Measurements from ENCODE around the gene MPZL3.

MPZL3 gene

GRCh38 chr11:118232659-118233058, 19.5 kb downstream of the MPZL3 start:
- DNase-seq (ENCODE audit: low read depth, low spot score), result no peak

- DNase-seq (ENCODE audit: low read depth, low spot score), result no peak
Observed at GRCh38 chr11:118231461-118231860, 20.7 kb downstream of the MPZL3 start.

GRCh38 chr11:118230088-118230487, 22.1 kb downstream of the MPZL3 start:
- no peak for DNase-seq (ENCODE audit: low read depth, low spot score)

GRCh38 chr11:118229274-118229847, 22.8 kb downstream of the MPZL3 start:
- no peak for DNase-seq (ENCODE audit: low read depth, low spot score)

- no peak for DNase-seq (ENCODE audit: low read depth, low spot score)
Observed at GRCh38 chr11:118227865-118228785, 24.0 kb downstream of the MPZL3 start.

GRCh38 chr11:118226781-118227180, 25.4 kb downstream of the MPZL3 start:
- DNase-seq (ENCODE audit: low read depth, low spot score), result no peak

DNA sequence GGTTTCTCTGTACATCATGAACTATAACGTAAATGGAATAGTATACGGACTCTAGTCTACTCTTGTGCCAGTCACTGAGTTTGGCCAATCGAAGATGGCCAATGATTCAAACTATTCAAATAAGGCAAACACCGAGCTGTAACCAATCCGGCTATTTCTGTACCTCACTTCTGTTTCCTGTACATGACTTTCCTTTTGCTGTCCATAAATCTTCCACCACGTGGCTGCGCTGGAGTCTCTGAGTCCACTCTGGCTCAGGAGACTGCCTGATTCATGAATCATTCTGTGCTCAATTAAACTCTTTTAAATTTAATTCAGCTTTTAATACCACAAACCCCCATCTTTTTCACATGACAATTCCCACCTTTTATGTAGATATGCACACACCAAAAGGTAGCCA, 25.9 kb downstream of the MPZL3 start:
- DNase-seq (ENCODE audit: low read depth, low spot score), result no peak

DNA sequence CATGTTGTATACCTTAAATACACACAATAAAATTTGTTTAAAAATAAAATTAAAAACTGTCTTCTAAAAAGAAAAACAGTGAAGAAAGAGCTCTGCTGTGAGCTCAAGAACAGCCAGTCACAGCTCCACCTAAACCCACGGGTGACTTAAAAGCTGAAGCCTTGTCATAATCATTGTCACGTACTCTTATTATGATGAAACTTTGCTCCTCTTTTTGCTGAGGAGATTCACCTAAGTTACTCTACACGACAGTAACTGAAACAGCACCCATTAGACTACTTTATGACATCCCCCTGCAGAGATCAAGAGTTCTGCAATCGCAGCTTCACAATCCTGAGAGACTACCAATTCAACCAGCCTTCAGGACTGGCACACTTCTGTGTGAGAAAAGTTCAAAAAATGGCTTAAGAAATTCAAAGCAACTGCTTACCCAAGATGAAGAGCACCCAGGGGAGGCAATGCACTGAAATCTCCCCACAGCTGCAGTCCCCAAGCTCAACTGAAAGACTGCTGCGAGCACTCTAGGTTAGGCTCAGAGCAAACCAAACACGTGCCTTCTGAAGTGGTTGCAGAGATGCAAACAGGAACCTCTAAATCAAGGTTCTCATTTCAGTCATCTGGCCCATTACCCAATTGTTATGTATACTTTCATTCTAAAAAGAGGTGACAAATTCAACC, 27.5 kb downstream of the MPZL3 start, which contains the start of gene JAML:
Gene JAML (minus strand): TSS at position 501 of the 678 bp plus-strand sequence. CDS start 10,145 bp downstream, outside the sequence.
- no peak for DNase-seq (ENCODE audit: low read depth, low spot score)

DNA sequence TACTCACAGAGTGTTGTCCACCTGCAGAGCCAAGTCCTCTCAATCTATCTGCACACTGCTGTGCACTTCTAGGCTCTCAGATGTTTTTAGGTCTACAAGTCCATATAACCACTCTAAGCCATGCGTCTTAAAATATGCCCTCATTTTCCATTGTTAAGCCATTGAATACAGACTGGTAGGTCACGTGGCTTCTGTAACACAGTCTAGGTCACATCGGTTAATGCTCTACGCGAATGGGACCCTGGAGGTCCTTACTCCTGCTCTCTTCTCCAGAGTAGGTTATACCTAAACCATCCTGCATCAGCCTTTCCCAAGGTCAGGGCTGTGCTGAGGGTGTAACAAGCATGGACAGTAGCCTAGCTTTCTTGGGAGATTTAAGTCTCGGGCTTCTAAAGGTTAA, 28.2 kb downstream of the MPZL3 start:
- no peak for DNase-seq (ENCODE audit: low read depth, low spot score)

DNA sequence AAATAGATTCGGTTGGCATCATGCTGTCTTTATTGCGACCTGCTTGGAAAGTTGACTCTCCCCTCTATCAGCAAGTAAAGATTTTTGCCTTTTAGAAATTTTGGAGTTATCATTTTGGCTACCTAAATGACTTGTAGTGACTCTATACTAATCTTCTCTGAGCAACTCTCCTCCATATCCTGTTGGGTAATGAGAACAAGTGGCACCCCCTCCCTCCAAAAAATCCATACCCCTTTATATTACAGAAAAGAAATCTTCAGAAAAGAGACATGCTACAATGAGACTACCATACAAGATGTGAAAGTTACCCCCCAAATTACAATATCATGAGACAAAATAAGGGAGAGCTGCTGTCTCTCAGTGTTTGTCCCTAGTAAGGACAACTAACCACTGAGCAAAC, 28.6 kb downstream of the MPZL3 start:
- no peak for DNase-seq (ENCODE audit: low read depth, low spot score)

DNA sequence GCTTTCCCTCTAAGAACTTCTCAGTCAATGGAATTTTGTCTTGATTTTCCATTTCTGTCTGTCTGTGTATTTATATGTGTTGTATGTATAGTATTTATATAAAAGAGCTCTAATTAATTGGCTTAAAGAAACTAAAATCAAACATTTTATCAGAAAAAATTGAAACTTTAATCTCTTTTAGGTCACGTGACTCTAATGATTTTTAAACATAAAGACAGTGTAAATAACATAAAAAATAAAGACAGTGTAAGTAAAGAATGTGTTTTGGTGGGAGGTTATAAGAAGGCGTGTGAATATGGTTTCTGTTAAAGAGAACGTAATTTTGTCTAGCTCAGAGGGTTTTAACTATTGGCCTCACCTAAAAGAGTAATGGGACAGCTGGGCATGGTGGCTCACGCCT, 29.7 kb downstream of the MPZL3 start:
- DNase-seq (ENCODE audit: low read depth, low spot score), result no peak

DNA sequence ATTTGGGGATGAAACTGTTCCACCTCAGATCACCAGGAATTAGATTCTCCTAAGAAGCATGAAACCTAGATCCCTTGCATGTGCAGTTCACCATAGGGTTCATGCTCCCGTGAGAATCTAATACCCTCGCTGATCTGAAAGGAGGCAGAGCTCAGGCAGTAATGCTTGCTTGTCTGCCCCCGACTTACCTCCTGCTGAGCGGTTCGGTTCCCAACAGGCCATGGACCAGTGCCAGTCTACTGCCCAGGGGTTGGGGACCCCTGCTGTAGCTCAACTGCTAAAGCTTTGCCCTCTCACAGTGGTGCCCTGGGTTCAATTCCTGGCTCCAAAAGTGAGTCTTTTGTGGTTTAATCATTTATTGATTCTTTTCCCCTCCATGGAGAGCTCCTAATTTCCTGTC, 30.7 kb downstream of the MPZL3 start:
- DNase-seq (ENCODE audit: low read depth, low spot score), result no peak

DNA sequence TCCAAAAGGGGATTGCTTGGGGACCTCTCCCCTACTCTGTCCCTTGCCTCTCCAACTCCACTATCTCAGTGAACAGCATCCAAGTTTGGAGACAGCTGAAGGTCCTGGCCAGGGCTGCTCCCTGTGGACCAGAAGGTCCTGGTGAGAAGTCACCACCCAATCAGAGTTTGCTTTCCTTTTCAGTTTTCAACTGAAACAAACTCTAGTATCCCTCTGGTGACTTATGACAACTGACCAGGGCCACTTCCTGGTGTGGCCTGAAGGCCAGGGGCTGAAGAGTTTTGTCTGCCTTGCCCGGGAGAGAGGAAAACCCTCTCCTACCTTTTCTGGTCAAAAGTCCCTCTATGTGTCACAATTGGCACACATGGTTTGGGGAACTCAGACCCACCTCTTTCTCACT, 32.4 kb downstream of the MPZL3 start:
- DNase-seq (ENCODE audit: low read depth, low spot score), result no peak

GRCh38 chr11:118219244-118219643, 32.9 kb downstream of the MPZL3 start:
- no peak for DNase-seq (ENCODE audit: low read depth, low spot score)

- DNase-seq (ENCODE audit: low read depth, low spot score), result no peak
Observed at GRCh38 chr11:118217575-118217974, 34.6 kb downstream of the MPZL3 start.

- no peak for DNase-seq (ENCODE audit: low read depth, low spot score)
Observed at GRCh38 chr11:118216621-118217481, 35.3 kb downstream of the MPZL3 start.

- no peak for DNase-seq (ENCODE audit: low read depth, low spot score)
Observed at GRCh38 chr11:118215765-118216164, 36.4 kb downstream of the MPZL3 start.

DNA sequence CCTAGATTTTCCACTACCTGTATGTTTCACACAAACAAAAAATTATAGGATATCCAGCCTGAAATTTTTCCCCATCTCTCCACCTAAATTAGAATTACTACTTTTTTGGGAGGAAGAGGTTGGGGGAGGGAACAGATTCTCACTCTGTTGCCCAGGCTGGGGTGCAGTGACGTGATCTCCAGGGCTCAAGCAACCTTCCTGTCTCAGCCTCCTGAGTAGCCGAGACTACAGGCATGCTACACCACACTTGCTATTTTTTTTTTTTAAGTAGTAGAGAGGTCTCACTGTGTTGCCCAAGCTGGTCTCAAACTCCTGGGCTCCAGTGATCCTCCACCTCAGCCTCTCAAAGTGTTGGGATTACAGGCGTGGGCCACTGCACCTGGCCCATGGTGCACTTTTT, 36.9 kb downstream of the MPZL3 start:
- DNase-seq (ENCODE audit: low read depth, low spot score), result no peak

- no peak for DNase-seq (ENCODE audit: low read depth, low spot score)
Observed at GRCh38 chr11:118214210-118214914, 37.8 kb downstream of the MPZL3 start.

GRCh38 chr11:118213781-118214180, 38.4 kb downstream of the MPZL3 start:
- DNase-seq (ENCODE audit: low read depth, low spot score), result no peak

GRCh38 chr11:118213201-118213600, 39.0 kb downstream of the MPZL3 start:
- DNase-seq (ENCODE audit: low read depth, low spot score), result no peak
